AG04449 (cell line): Measurements from ENCODE around the gene NUCB1.
"Not testable (repeated sequence)": the region's sequence is repeated elsewhere in the genome, so short reads cannot be mapped to it uniquely, and the experiment has no call there.

Experiments
- CTCF ChIA-PET: fragments of 350-600 bp; formaldehyde crosslinking; extraction: SDS; loops from one replicate; lab custom pipeline; 2021; ENCODE audit warnings: antibody characterized with exemption; lab: Yijun Ruan, JAX
- POLR2A ChIA-PET: fragments of 400-600, 350-600 bp; formaldehyde crosslinking; extraction: SDS; loops from one replicate; lab custom pipeline; 2020; ENCODE audit warnings: antibody characterized with exemption, inconsistent platforms; lab: Yijun Ruan, JAX
- DNase-seq: peaks from one replicate; pipeline ENCODE4 v3.0.0-alpha.2; 2010; ENCODE audit warnings: low read depth, low spot score
- H3K4me3 ChIP-seq: 2 replicates; pipeline ENCODE4 v1.5.1; 2011; ENCODE audit warnings: low read depth, mild to moderate bottlenecking, control low read depth, low read length
- TF ChIP-seq, protein P1 (sequence below): IDR thresholded peaks from one replicate; pipeline ENCODE4 v1.5.1; 2011; ENCODE audit warnings: mild to moderate bottlenecking, moderate library complexity, low read length, control low read depth, inconsistent platforms; ENCODE audit not compliant: insufficient read depth; ENCODE audit errors: missing control alignments

NUCB1 gene

DNA sequence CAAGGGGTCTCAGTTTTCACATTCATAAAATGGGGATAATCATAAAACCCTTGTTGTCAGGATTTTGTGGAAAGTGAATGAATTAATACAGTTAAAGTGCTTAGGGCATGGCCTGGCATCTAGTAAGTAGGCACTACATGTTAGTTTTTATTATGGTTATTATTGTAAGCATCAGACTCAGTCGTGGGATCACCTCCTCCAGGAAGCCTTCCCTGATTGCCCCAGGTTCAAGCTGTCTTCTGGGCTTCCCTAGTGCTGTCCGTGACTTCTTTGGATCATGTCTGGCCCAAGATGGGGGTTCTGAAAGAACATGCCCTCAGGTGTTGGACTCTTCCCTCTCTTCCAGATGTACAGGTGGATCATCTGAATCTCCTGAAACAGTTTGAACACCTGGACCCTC, 10.7 kb downstream of the NUCB1 start:
- TF ChIP-seq, protein P1, sequence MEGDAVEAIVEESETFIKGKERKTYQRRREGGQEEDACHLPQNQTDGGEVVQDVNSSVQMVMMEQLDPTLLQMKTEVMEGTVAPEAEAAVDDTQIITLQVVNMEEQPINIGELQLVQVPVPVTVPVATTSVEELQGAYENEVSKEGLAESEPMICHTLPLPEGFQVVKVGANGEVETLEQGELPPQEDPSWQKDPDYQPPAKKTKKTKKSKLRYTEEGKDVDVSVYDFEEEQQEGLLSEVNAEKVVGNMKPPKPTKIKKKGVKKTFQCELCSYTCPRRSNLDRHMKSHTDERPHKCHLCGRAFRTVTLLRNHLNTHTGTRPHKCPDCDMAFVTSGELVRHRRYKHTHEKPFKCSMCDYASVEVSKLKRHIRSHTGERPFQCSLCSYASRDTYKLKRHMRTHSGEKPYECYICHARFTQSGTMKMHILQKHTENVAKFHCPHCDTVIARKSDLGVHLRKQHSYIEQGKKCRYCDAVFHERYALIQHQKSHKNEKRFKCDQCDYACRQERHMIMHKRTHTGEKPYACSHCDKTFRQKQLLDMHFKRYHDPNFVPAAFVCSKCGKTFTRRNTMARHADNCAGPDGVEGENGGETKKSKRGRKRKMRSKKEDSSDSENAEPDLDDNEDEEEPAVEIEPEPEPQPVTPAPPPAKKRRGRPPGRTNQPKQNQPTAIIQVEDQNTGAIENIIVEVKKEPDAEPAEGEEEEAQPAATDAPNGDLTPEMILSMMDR = no peak
- no peak overlapping the region for H3K4me3 ChIP-seq
- CTCF ChIA-PET = interaction anchor here (1.2 kb wide), 1 partner anchor 44 kb away, joined by 3 read pairs; the partner anchor contains the start of gene BAX
- POLR2A ChIA-PET = no interaction called here
- DNase-seq = no peak

DNA sequence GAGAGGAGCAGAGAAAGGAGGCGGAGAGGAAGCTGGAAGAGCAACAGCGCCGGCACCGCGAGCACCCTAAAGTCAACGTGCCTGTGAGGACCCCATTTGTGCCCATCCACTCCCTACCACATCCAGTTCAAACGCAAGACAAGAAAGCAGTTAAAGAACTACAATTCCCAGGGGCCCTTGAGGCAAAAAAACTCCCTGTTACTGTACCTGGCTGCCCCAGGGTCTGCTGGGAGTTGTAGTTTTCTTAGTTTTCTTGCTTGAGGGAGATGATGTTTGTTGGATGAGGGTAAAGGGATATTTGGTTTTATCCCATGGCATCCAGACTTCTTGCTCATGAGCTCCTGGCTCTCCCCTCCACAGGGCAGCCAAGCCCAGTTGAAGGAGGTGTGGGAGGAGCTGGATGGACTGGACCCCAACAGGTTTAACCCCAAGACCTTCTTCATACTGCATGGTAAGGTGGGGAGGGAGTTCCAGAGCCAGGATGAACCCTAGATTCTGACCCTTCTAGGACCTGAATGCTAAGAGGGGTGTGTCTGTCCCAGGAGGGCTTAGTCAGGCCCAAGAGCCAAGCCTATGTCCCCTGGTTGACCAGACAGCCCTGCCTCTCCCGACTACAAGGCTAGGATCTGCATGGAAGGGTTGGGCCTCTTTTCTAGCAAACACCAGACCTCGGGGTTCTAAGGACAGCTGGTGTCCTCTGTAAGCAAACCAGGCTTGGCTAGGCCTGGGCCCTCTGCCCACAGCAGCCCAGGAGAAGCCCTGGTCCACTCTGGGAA, 13.2 kb downstream of the NUCB1 start:
- no peak overlapping the region for H3K4me3 ChIP-seq
- ChIA-PET CTCF (no interaction called here), POLR2A (no interaction called here)
- TF ChIP-seq, protein P1 = no peak
- DNase-seq = no peak

DNA sequence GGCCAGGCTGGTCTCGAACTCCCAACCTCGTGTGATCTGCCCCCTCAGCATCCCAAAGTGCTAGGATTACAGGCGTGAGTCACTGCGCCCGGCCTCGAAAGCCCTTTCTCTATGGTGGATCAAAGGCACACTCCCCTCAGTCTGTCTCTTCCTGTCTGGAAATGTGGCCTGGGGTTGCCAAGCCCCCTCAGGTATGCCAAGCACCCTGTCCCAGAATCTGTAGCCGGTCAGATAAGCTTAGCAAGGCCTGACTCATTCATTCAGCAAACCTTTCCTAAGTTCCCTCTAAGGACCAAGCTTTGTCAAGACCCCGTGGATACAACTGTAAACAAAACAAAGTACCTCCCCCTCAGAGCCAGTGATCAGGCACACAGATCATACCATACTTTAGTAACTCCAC, 14.1 kb downstream of the NUCB1 start:
- POLR2A ChIA-PET = no interaction called here

GRCh38 chr19:48915757-48916156, 15.6 kb downstream of the NUCB1 start:
- ChIA-PET POLR2A (no interaction called here), CTCF (no interaction called here)
- no peak overlapping the region for H3K4me3 ChIP-seq
- DNase-seq = no peak
- TF ChIP-seq, protein P1 = no peak

More for the DNA sequence above, 14.1 kb downstream of the NUCB1 start:
- TF ChIP-seq, protein P1 = no peak
- DNase-seq = no peak
- no peak overlapping the region for H3K4me3 ChIP-seq
- CTCF ChIA-PET = interaction anchor here (1.1 kb wide), 1 partner anchor 72 kb away, joined by 3 read pairs; no protein-coding TSS in a partner anchor

DNA sequence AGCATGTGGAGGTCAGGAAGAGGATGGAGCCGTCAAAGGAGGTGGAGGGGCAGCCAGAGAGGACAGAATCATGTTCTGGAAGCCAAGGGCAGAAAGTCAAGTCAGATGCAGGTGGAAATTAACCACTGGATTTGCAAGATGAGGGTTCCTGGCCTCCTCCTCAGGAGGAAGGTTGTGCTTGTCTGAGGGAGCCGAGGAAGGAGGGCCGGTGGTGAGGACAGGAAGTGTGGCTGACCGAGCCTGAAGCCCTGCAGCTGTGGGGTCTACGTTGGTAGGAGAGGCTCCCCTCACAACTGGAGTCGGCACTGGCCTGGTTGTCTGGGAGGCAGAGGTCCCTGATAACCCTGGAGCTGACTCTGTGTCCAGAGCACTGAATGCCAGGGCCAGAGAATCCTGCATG, 18.0 kb downstream of the NUCB1 start:
- TF ChIP-seq, protein P1 = no peak
- DNase-seq = no peak
- ChIA-PET POLR2A (interaction anchor here (0.9 kb wide), 1 partner anchor 17 kb away, joined by 3 read pairs; no protein-coding TSS in a partner anchor), CTCF (interaction anchor here (1.0 kb wide), 1 partner anchor 53 kb away, joined by 4 read pairs; no protein-coding TSS in a partner anchor)
- no peak overlapping the region for H3K4me3 ChIP-seq

GRCh38 chr19:48918801-48919247, 18.7 kb downstream of the NUCB1 start:
- POLR2A ChIA-PET = interaction anchor here (0.9 kb wide), 2 partner anchors 18 to 45 kb away, joined by 3 read pairs; no protein-coding TSS in a partner anchor
- DNase-seq = no peak
- H3K4me3 ChIP-seq = no peak overlapping the region
- CTCF ChIA-PET = interaction anchor here (0.6 to 1.0 kb wide), 3 partner anchors 52 to 179 kb away, joined by 3 to 4 read pairs (median 3); no protein-coding TSS in a partner anchor
- TF ChIP-seq, protein P1 = no peak

DNA sequence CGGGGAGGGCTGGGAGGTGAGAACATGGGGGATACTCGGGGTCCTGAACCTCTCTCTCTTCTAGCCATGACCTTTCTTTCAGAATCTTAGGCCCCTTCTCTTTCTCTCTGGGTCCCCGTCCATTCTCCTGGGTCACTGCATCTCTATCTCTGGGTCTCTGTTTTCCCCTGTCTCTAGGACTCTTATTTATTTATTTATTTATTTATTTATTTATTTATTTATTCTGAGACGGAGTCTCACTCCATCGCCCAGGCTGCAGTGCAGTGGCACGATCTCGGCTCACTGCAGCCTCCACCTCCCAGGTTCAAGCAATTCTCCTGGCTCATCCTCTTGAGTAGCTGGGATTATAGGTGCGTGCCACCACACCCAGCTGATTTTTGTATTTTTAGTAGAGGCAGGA, 19.2 kb downstream of the NUCB1 start:
- CTCF ChIA-PET = interaction anchor here (0.6 to 1.0 kb wide), 3 partner anchors 51 to 178 kb away, joined by 3 to 4 read pairs (median 3); no protein-coding TSS in a partner anchor
- not testable (repeated sequence) for H3K4me3 ChIP-seq, DNase-seq
- POLR2A ChIA-PET = interaction anchor here (0.9 to 1.4 kb wide), 2 partner anchors 45 to 47 kb away, joined by 3 read pairs; partner anchors contain the start of gene PPP1R15A
